Measurements from ENCODE around the gene TNPO1. TPM values are rescaled to one million over a fixed set of nuclear protein-coding genes. Genes with fewer than 3 reads are reported as not detected.

Gene TNPO1
- total RNA-seq, 2 experiments from 2014 or later: 69.6 to 74.7 TPM

GRCh38 chr5:72830362-72830761 lies 13.9 kb downstream of the TNPO1 start:
- no peak for DNase-seq
- intact Hi-C loops (cut with DNase I, micrococcal nuclease): no loop called here
- H3K9me3 Mint-ChIP-seq: no peaks in the 10 kb centered on the region
- Histone ChIP-seq H3K36me3 (ENCODE audit: insufficient read depth, low read length) (no peaks in the 10 kb centered on the region), H3K9me3 (ENCODE audit: control insufficient read depth in 1 of 2, insufficient read depth in 1 of 2, low read length in 2 of 2) (no peaks in the 10 kb centered on the region), H3K4me1 (ENCODE audit: insufficient read depth, low read length) (no peaks in the 10 kb centered on the region), H3K4me3 (ENCODE audit: low read length) (no peak overlapping the region), H3K27ac (ENCODE audit: low read depth in 1 of 2, low read length in 2 of 2) (no peak overlapping the region), H3K27me3 (ENCODE audit: control insufficient read depth in 1 of 2, insufficient read depth in 2 of 2, low read length in 2 of 2) (no peaks in the 10 kb centered on the region)
- no peak for ATAC-seq (ENCODE audit: poor library complexity)
- ChIA-PET CTCF (interaction anchor here (1.5 to 1.7 kb wide), 2 partner anchors 8 to 13 kb away, joined by 4 to 6 read pairs; no protein-coding TSS in a partner anchor), POLR2A (interaction anchor here (1.3 kb wide), 1 partner anchor 18 kb away, joined by 3 read pairs; no protein-coding TSS in a partner anchor)
- peaks cover 4% of the 10 kb centered on the region for H3K4me1 Mint-ChIP-seq (ENCODE audit: low read depth)
- H3K36me3 Mint-ChIP-seq (ENCODE audit: low read depth): no peaks in the 10 kb centered on the region
- H3K27ac Mint-ChIP-seq: no peak overlapping the region
- TF ChIP-seq CTCF (IDR thresholded peaks at IDR 0.05): no peak
- H3K4me3 Mint-ChIP-seq: no peak overlapping the region
- H3K27me3 Mint-ChIP-seq: no peaks in the 10 kb centered on the region

- ChIA-PET POLR2A (no interaction called here), CTCF (interaction anchor here (0.9 to 1.8 kb wide), 2 partner anchors 13 to 35 kb away, joined by 3 to 6 read pairs; no protein-coding TSS in a partner anchor)
- H3K27me3 ChIP-seq (ENCODE audit: control insufficient read depth in 1 of 2, insufficient read depth in 2 of 2, low read length in 2 of 2): no peaks in the 10 kb centered on the region
- H3K9me3 ChIP-seq (ENCODE audit: control insufficient read depth in 1 of 2, insufficient read depth in 1 of 2, low read length in 2 of 2): no peaks in the 10 kb centered on the region
- Mint-ChIP-seq H3K9me3 (no peaks in the 10 kb centered on the region), H3K27ac (no peak overlapping the region), H3K36me3 (ENCODE audit: low read depth) (no peaks in the 10 kb centered on the region), H3K4me3 (no peak overlapping the region), H3K27me3 (no peaks in the 10 kb centered on the region), H3K4me1 (ENCODE audit: low read depth) (peaks cover 4% of the 10 kb centered on the region)
- ATAC-seq (ENCODE audit: poor library complexity): no peak
- no peaks in the 10 kb centered on the region for H3K36me3 ChIP-seq (ENCODE audit: insufficient read depth, low read length)
- no peak overlapping the region for H3K27ac ChIP-seq (ENCODE audit: low read depth in 1 of 2, low read length in 2 of 2)
- no peaks in the 10 kb centered on the region for H3K4me1 ChIP-seq (ENCODE audit: insufficient read depth, low read length)
- DNase-seq: no peak
- TF ChIP-seq CTCF (IDR thresholded peaks at IDR 0.05): no peak
- intact Hi-C loops (cut with DNase I, micrococcal nuclease): no loop called here
- no peak overlapping the region for H3K4me3 ChIP-seq (ENCODE audit: low read length)
Observed at GRCh38 chr5:72831685-72832084, 15.2 kb downstream of the TNPO1 start.

- Mint-ChIP-seq H3K27me3 (no peaks in the 10 kb centered on the region), H3K9me3 (no peaks in the 10 kb centered on the region), H3K36me3 (ENCODE audit: low read depth) (no peaks in the 10 kb centered on the region), H3K4me1 (ENCODE audit: low read depth) (peaks cover under 1% of the 10 kb centered on the region), H3K4me3 (no peak overlapping the region), H3K27ac (no peak overlapping the region)
- ATAC-seq (ENCODE audit: poor library complexity) (no peak), DNase-seq (no peak)
- ChIA-PET CTCF (no interaction called here), POLR2A (no interaction called here)
- TF ChIP-seq CTCF (IDR thresholded peaks at IDR 0.05): no peak
- H3K4me3 ChIP-seq (ENCODE audit: low read length): no peak overlapping the region
- no peaks in the 10 kb centered on the region for H3K27me3 ChIP-seq (ENCODE audit: control insufficient read depth in 1 of 2, insufficient read depth in 2 of 2, low read length in 2 of 2)
- no peaks in the 10 kb centered on the region for H3K4me1 ChIP-seq (ENCODE audit: insufficient read depth, low read length)
- intact Hi-C loops (cut with DNase I, micrococcal nuclease): no loop called here
- no peaks in the 10 kb centered on the region for H3K9me3 ChIP-seq (ENCODE audit: control insufficient read depth in 1 of 2, insufficient read depth in 1 of 2, low read length in 2 of 2)
- no peak overlapping the region for H3K27ac ChIP-seq (ENCODE audit: low read depth in 1 of 2, low read length in 2 of 2)
- no peaks in the 10 kb centered on the region for H3K36me3 ChIP-seq (ENCODE audit: insufficient read depth, low read length)
Observed at GRCh38 chr5:72834924-72835323, 18.5 kb downstream of the TNPO1 start.

Data from CD4-positive, alpha-beta T cell (primary cell).